ENCODE results near the gene WDR64.

The WDR64 gene

GRCh38 chr1:241652012-241652411, at the start of gene WDR64:
Gene WDR64 (plus strand): TSS chr1:241652281. CDS start chr1:241652485, 204 bp downstream.
- DNase-seq: no peak

- no peak for DNase-seq
These were observed 48.3 kb upstream of the WDR64 start for GRCh38 chr1:241603731-241604245.

GRCh38 chr1:241605146-241605805, 46.8 kb upstream of the WDR64 start:
- DNase-seq: no peak

GRCh38 chr1:241606544-241606943, 45.5 kb upstream of the WDR64 start:
- DNase-seq: no peak

- no peak for DNase-seq
These were observed 44.6 kb upstream of the WDR64 start for GRCh38 chr1:241607497-241607896.

- DNase-seq: no peak
These were observed 43.6 kb upstream of the WDR64 start for GRCh38 chr1:241608379-241609033.

GRCh38 chr1:241610056-241610815, 41.8 kb upstream of the WDR64 start:
- DNase-seq: peak; percentile 17

GRCh38 chr1:241611063-241611462, 41.0 kb upstream of the WDR64 start:
- DNase-seq: no peak

GRCh38 chr1:241611736-241612135, 40.3 kb upstream of the WDR64 start:
- no peak for DNase-seq

- DNase-seq: no peak
These were observed 39.3 kb upstream of the WDR64 start for GRCh38 chr1:241612533-241613477.

GRCh38 chr1:241614144-241614543, 37.9 kb upstream of the WDR64 start:
- no peak for DNase-seq

- no peak for DNase-seq
These were observed 37.5 kb upstream of the WDR64 start for GRCh38 chr1:241614572-241614971.

- DNase-seq: no peak
These were observed 36.8 kb upstream of the WDR64 start for GRCh38 chr1:241615043-241615974.

GRCh38 chr1:241617426-241617825, 34.7 kb upstream of the WDR64 start:
- no peak for DNase-seq

GRCh38 chr1:241622669-241623068, 29.4 kb upstream of the WDR64 start:
- DNase-seq: no peak

GRCh38 chr1:241624935-241625334, 27.1 kb upstream of the WDR64 start:
- no peak for DNase-seq

GRCh38 chr1:241627453-241628259, 24.4 kb upstream of the WDR64 start:
- no peak for DNase-seq

GRCh38 chr1:241630005-241630404, 22.1 kb upstream of the WDR64 start:
- no peak for DNase-seq

- no peak for DNase-seq
These were observed 21.6 kb upstream of the WDR64 start for GRCh38 chr1:241630476-241630875.

- no peak for DNase-seq
These were observed 21.2 kb upstream of the WDR64 start for GRCh38 chr1:241630899-241631298.

GRCh38 chr1:241631674-241632073, 20.4 kb upstream of the WDR64 start:
- no peak for DNase-seq

All from NCI-H510A (cell line).